ENCODE data around the gene EVPL.

GRCh38 chr17:76022285-76022684 lies 4.8 kb downstream of the EVPL start:
- no peak for TF ChIP-seq POLR2AphosphoS5 (IDR thresholded peaks at IDR 0.05; ENCODE audit: low read depth)
- TF ChIP-seq CTCF (conservative IDR thresholded peaks at IDR 0.05; ENCODE audit: low read depth in 2 of 2), result no peak
- TF ChIP-seq, protein P1, sequence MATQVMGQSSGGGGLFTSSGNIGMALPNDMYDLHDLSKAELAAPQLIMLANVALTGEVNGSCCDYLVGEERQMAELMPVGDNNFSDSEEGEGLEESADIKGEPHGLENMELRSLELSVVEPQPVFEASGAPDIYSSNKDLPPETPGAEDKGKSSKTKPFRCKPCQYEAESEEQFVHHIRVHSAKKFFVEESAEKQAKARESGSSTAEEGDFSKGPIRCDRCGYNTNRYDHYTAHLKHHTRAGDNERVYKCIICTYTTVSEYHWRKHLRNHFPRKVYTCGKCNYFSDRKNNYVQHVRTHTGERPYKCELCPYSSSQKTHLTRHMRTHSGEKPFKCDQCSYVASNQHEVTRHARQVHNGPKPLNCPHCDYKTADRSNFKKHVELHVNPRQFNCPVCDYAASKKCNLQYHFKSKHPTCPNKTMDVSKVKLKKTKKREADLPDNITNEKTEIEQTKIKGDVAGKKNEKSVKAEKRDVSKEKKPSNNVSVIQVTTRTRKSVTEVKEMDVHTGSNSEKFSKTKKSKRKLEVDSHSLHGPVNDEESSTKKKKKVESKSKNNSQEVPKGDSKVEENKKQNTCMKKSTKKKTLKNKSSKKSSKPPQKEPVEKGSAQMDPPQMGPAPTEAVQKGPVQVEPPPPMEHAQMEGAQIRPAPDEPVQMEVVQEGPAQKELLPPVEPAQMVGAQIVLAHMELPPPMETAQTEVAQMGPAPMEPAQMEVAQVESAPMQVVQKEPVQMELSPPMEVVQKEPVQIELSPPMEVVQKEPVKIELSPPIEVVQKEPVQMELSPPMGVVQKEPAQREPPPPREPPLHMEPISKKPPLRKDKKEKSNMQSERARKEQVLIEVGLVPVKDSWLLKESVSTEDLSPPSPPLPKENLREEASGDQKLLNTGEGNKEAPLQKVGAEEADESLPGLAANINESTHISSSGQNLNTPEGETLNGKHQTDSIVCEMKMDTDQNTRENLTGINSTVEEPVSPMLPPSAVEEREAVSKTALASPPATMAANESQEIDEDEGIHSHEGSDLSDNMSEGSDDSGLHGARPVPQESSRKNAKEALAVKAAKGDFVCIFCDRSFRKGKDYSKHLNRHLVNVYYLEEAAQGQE (IDR thresholded peaks at IDR 0.05; ENCODE audit: unreplicated experiment), result no peak
- no peak for TF ChIP-seq CREB1 (CRISPR knock-in tag; IDR thresholded peaks at IDR 0.05; ENCODE audit: low read depth)
- TF ChIP-seq EZH2phosphoT487 (IDR thresholded peaks at IDR 0.05; ENCODE audit: unreplicated experiment), result no peak
- TF ChIP-seq ETS1 (IDR thresholded peaks at IDR 0.05), result no peak
- TF ChIP-seq EZH2 (IDR thresholded peaks at IDR 0.05; ENCODE audit: low read depth, unreplicated experiment), result no peak
- no peak for TF ChIP-seq JUNB (IDR thresholded peaks at IDR 0.05; ENCODE audit: unreplicated experiment)
- TF ChIP-seq ZNF114 (CRISPR knock-in tag; IDR thresholded peaks at IDR 0.05), result no peak
- no peak for TF ChIP-seq ZNF331 (CRISPR knock-in tag; IDR thresholded peaks at IDR 0.05; ENCODE audit: low read depth)
- TF ChIP-seq ZNF462 (CRISPR knock-in tag; IDR thresholded peaks at IDR 0.05), result no peak

Measured in GM23338 (cell line).